GM11168 (cell line): ENCODE data around the gene USP28.

Experiments
- in situ Hi-C: fragments of 300-500 bp; cut with MboI; formaldehyde crosslinking; loops from one replicate; pipeline ENCODE4 v1.12.0; 2022; ENCODE audit warnings: low sequenced_read_pairs; ENCODE audit not compliant: unreplicated experiment

USP28 gene

GRCh38 chr11:113877670-113878055, 2.3 kb upstream of the USP28 start:
- in situ Hi-C loops: loop anchor here (25.0 kb wide), 1 partner anchor 385 kb away; no protein-coding TSS in a partner anchor

GRCh38 chr11:113876798-113877669, 1.7 kb upstream of the USP28 start:
- in situ Hi-C loops: loop anchor here (25.0 kb wide), 1 partner anchor 385 kb away; no protein-coding TSS in a partner anchor

- in situ Hi-C loops: loop anchor here (25.0 kb wide), 1 partner anchor 386 kb away; no protein-coding TSS in a partner anchor
These were observed 864 bp upstream of the USP28 start for GRCh38 chr11:113876074-113876797.

GRCh38 chr11:113874581-113875233, 665 bp downstream of the USP28 start:
- in situ Hi-C loops: loop anchor here (25.0 kb wide), 1 partner anchor 388 kb away; no protein-coding TSS in a partner anchor

GRCh38 chr11:113874096-113874495, 1.3 kb downstream of the USP28 start:
- in situ Hi-C loops: no loop called here

GRCh38 chr11:113873236-113873626, 2.1 kb downstream of the USP28 start:
- in situ Hi-C loops: no loop called here

- in situ Hi-C loops: no loop called here
These were observed 4.0 kb downstream of the USP28 start for GRCh38 chr11:113871336-113871735.

GRCh38 chr11:113867843-113868503, 7.4 kb downstream of the USP28 start:
- in situ Hi-C loops: no loop called here

- in situ Hi-C loops: no loop called here
These were observed 9.5 kb downstream of the USP28 start for GRCh38 chr11:113865873-113866272.

- in situ Hi-C loops: no loop called here
These were observed 11.0 kb downstream of the USP28 start for GRCh38 chr11:113864410-113864809.

GRCh38 chr11:113862435-113862834, 12.9 kb downstream of the USP28 start:
- in situ Hi-C loops: no loop called here

GRCh38 chr11:113859665-113860064, 15.7 kb downstream of the USP28 start:
- in situ Hi-C loops: no loop called here

- in situ Hi-C loops: no loop called here
These were observed 18.2 kb downstream of the USP28 start for GRCh38 chr11:113856966-113857759.

- in situ Hi-C loops: no loop called here
These were observed 19.6 kb downstream of the USP28 start for GRCh38 chr11:113855803-113856202.

- in situ Hi-C loops: no loop called here
These were observed 25.2 kb downstream of the USP28 start for GRCh38 chr11:113850188-113850587.

- in situ Hi-C loops: no loop called here
These were observed 25.7 kb downstream of the USP28 start for GRCh38 chr11:113849713-113850112.

- in situ Hi-C loops: no loop called here
These were observed 27.8 kb downstream of the USP28 start for GRCh38 chr11:113847580-113847979.

- in situ Hi-C loops: no loop called here
These were observed 28.3 kb downstream of the USP28 start for GRCh38 chr11:113847111-113847510.

GRCh38 chr11:113841691-113842090, 33.7 kb downstream of the USP28 start:
- in situ Hi-C loops: no loop called here
